ENCODE results near the gene TMCC1. TPM values are rescaled to one million over a fixed set of nuclear protein-coding genes. Genes with fewer than 3 reads are reported as not detected.
A peak's percentile ranks its signal among the peaks of the same experiment; 100 is the strongest.

Gene TMCC1
- total RNA-seq, 1 donor from 2014 or later, result 42.3 TPM

DNA sequence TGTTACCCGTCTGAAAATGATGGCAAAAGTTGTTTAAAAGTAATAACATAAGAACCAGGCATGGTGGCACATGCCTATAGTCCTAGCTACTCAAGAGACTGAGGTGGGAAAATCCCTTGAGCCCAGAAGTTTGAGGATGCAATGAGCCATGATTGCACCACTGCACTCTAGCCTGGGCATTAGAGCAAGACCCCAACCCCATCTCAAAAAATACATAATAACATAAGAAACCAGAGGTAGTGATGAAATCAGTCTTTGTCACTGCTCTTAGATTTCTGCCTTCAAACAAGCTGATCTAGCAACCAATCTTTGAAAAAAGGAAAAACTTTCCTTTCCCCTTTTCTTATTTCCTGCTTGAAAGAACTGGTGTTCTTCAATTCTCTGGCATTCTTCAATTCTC lies 71.3 kb downstream of the TMCC1 start:
- no peak overlapping the region for H3K4me3 ChIP-seq
- peak overlapping the region; percentile 56 for H3K27ac ChIP-seq
- intact Hi-C loops (cut with DNase I), result loop anchor here (10.0 kb wide), 1 partner anchor 167 kb away; no protein-coding TSS in a partner anchor
- ATAC-seq (no peak), DNase-seq (no peak)
- H3K27me3 ChIP-seq, result no peaks in the 10 kb centered on the region
- TF ChIP-seq, protein P1, sequence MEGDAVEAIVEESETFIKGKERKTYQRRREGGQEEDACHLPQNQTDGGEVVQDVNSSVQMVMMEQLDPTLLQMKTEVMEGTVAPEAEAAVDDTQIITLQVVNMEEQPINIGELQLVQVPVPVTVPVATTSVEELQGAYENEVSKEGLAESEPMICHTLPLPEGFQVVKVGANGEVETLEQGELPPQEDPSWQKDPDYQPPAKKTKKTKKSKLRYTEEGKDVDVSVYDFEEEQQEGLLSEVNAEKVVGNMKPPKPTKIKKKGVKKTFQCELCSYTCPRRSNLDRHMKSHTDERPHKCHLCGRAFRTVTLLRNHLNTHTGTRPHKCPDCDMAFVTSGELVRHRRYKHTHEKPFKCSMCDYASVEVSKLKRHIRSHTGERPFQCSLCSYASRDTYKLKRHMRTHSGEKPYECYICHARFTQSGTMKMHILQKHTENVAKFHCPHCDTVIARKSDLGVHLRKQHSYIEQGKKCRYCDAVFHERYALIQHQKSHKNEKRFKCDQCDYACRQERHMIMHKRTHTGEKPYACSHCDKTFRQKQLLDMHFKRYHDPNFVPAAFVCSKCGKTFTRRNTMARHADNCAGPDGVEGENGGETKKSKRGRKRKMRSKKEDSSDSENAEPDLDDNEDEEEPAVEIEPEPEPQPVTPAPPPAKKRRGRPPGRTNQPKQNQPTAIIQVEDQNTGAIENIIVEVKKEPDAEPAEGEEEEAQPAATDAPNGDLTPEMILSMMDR (IDR thresholded peaks at IDR 0.05), result no peak
- H3K36me3 ChIP-seq, result no peaks in the 10 kb centered on the region
- H3K4me1 ChIP-seq, result no peaks in the 10 kb centered on the region
- H3K9me3 ChIP-seq, result no peaks in the 10 kb centered on the region

DNA sequence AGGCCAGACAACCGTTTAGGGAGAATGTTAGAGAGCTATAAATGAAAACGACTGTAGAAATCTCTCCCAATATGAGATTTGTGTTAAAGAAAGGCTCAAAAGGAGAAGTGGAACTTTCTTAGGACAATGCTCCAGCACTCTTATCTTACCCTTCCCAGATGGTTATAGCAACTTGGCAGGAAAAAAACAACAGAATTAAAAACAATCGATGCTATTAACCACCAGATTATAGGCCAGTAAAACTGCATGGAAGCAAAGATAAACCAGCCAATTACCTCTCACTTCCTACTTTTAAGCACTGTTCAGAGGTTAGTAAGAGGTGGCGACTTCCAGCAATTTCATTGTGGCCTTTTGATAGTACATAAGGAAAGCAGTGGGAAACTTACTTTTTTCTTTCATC lies 72.9 kb downstream of the TMCC1 start:
- no peaks in the 10 kb centered on the region for H3K27me3 ChIP-seq
- no peaks in the 10 kb centered on the region for H3K4me1 ChIP-seq
- DNase-seq, result no peak
- TF ChIP-seq, protein P1 (IDR thresholded peaks at IDR 0.05), result no peak
- H3K27ac ChIP-seq, result no peak overlapping the region
- no peak for ATAC-seq
- intact Hi-C loops (cut with DNase I), result loop anchor here (10.0 kb wide), 1 partner anchor 166 kb away; no protein-coding TSS in a partner anchor
- H3K4me3 ChIP-seq, result no peak overlapping the region
- H3K36me3 ChIP-seq, result no peaks in the 10 kb centered on the region
- no peaks in the 10 kb centered on the region for H3K9me3 ChIP-seq

DNA sequence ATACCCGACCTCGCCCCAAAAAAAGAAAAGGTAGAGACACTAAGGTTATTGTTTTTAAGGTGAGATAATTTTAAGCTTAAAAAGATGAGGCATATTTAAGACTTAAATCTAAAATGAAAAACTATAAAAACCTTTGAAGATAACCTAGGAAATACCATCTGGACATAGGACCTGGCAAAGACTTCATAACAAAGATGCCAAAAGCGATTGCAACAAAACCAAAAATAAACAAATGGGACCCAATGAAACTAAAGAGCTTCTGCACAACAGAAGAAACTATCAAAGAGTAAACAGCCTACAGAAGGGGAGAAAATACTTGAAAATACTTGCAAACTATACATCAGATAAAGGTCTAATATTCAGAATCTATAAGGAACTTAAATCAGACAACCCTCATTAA lies 80.9 kb downstream of the TMCC1 start:
- intact Hi-C loops (cut with DNase I), result no loop called here
- ATAC-seq, result no peak
- H3K36me3 ChIP-seq, result no peaks in the 10 kb centered on the region

GRCh38 chr3:129809297-129809696 lies 84.2 kb downstream of the TMCC1 start:
- no peaks in the 10 kb centered on the region for H3K9me3 ChIP-seq
- TF ChIP-seq, protein P1 (IDR thresholded peaks at IDR 0.05), result no peak
- no peaks in the 10 kb centered on the region for H3K4me1 ChIP-seq
- ATAC-seq (no peak), DNase-seq (no peak)
- intact Hi-C loops (cut with DNase I), result no loop called here
- no peaks in the 10 kb centered on the region for H3K27me3 ChIP-seq
- no peaks in the 10 kb centered on the region for H3K36me3 ChIP-seq
- no peak overlapping the region for H3K4me3 ChIP-seq
- H3K27ac ChIP-seq, result no peak overlapping the region

More for the DNA sequence above, 80.9 kb downstream of the TMCC1 start:
- H3K27ac ChIP-seq, result no peak overlapping the region
- no peak for DNase-seq
- H3K27me3 ChIP-seq, result no peaks in the 10 kb centered on the region
- TF ChIP-seq, protein P1 (IDR thresholded peaks at IDR 0.05), result no peak
- no peaks in the 10 kb centered on the region for H3K4me1 ChIP-seq
- H3K9me3 ChIP-seq, result no peaks in the 10 kb centered on the region
- H3K4me3 ChIP-seq, result no peak overlapping the region

GRCh38 chr3:129796146-129796545 lies 97.4 kb downstream of the TMCC1 start:
- Histone ChIP-seq H3K27me3 (no peaks in the 10 kb centered on the region), H3K4me3 (no peak overlapping the region), H3K27ac (no peak overlapping the region), H3K36me3 (no peaks in the 10 kb centered on the region), H3K4me1 (peaks cover 23% of the 10 kb centered on the region), H3K9me3 (no peaks in the 10 kb centered on the region)
- DNase-seq (no peak), ATAC-seq (no peak)
- TF ChIP-seq, protein P1 (IDR thresholded peaks at IDR 0.05), result no peak
- intact Hi-C loops (cut with DNase I), result no loop called here
